Gastrocnemius medialis (tissue), 4 donors: ENCODE measurements around the gene VASP. TPM values are rescaled to one million over a fixed set of nuclear protein-coding genes. Genes with fewer than 3 reads are reported as not detected.

ENCODE experiments used
- ATAC-seq, 2 donors: fragments of 150-250 bp; one replicate each; pipeline ENCODE4 v1.9.1; 2016
- DNase-seq, 2 donors: peaks; one replicate each; pipeline ENCODE4 v3.0.0-alpha.2; 2019
- H3K27ac ChIP-seq, 4 donors: fragments of 200-600 bp; sonication (generic); 1 replicate in 1 of 4; 2 replicates in 3 of 4; pipeline ENCODE4 v1.5.1; 2016 to 2018; ENCODE audit warnings: mild to moderate bottlenecking in 2 of 4, moderate library complexity in 1 of 4
- H3K27me3 ChIP-seq, 3 donors: fragments of 200-600 bp; sonication (generic) in 2 of 3; 1 replicate in 1 of 3; 2 replicates in 2 of 3; pipeline versions ENCODE4 v1.5.1 to v1.6.0; 2016 to 2019; ENCODE audit warnings: mild to moderate bottlenecking in 1 of 3, moderate library complexity in 1 of 3
- H3K36me3 ChIP-seq, 2 donors: fragments of 200-600 bp; sonication (generic) in 1 of 2; one replicate each; pipeline ENCODE4 v1.5.1; 2017 to 2018
- H3K4me1 ChIP-seq, 2 donors: fragments of 200-600 bp; sonication (generic) in 1 of 2; one replicate each; pipeline ENCODE4 v1.5.1; 2016 to 2017; ENCODE audit warnings: mild to moderate bottlenecking in 2 of 2
- H3K4me3 ChIP-seq, 4 donors: fragments of 200-600 bp; sonication (generic) in 3 of 4; 1 replicate in 1 of 4; 2 replicates in 3 of 4; pipeline ENCODE4 v1.5.1; 2016 to 2019; ENCODE audit warnings: mild to moderate bottlenecking in 2 of 4
- H3K9me3 ChIP-seq, 3 donors: fragments of 200-600 bp; sonication (generic) in 2 of 3; 1 replicate in 1 of 3; 2 replicates in 2 of 3; pipeline ENCODE4 v1.5.1; 2016 to 2019
- POLR2A ChIP-seq, 2 donors: fragments of 450-650 bp; IDR thresholded peaks; one replicate each; pipeline ENCODE4 v1.6.1; 2017; ENCODE audit warnings: antibody characterized with exemption in 2 of 2, mild to moderate bottlenecking in 2 of 2, moderate library complexity in 2 of 2
- in situ Hi-C, 4 donors: fragments of 200-750 bp; cut with MboI; loops; one replicate each; pipeline versions ENCODE4 v1.15.0 to v1.8.0; 2017; ENCODE audit warnings: low sequenced_read_pairs in 4 of 4
- intact Hi-C: fragments of 100-400 bp; cut with DNase I; formaldehyde crosslinking; loops from one replicate; pipeline ENCODE4 v1.15.1; 2023; ENCODE audit warnings: low total_unique reads
- total RNA-seq, 4 donors: library from RNA; depleted of rRNA; stranded (reverse); fragments of >200 nt; gene quantifications; one replicate each; pipeline versions ENCODE4 v1.1.0 to v1.2.3, GENCODE V29; 2016
- TF ChIP-seq, protein P1 (sequence below), 5 experiments: fragments of 450-650 bp in 3 of 5; fragments of 200-600 bp in 2 of 5; sonication (generic) in 2 of 5; IDR thresholded peaks in 4 of 5; conservative IDR thresholded peaks in 1 of 5; 1 replicate in 4 of 5; 2 replicates in 1 of 5; pipeline ENCODE4 v1.5.1; 2016 to 2019; ENCODE audit warnings: antibody characterized with exemption in 5 of 5, mild to moderate bottlenecking in 3 of 5, moderate library complexity in 3 of 5

VASP gene
- total RNA-seq, 4 donors from 2014 or later = 10.2 to 18.2 (median 16.4) TPM

DNA sequence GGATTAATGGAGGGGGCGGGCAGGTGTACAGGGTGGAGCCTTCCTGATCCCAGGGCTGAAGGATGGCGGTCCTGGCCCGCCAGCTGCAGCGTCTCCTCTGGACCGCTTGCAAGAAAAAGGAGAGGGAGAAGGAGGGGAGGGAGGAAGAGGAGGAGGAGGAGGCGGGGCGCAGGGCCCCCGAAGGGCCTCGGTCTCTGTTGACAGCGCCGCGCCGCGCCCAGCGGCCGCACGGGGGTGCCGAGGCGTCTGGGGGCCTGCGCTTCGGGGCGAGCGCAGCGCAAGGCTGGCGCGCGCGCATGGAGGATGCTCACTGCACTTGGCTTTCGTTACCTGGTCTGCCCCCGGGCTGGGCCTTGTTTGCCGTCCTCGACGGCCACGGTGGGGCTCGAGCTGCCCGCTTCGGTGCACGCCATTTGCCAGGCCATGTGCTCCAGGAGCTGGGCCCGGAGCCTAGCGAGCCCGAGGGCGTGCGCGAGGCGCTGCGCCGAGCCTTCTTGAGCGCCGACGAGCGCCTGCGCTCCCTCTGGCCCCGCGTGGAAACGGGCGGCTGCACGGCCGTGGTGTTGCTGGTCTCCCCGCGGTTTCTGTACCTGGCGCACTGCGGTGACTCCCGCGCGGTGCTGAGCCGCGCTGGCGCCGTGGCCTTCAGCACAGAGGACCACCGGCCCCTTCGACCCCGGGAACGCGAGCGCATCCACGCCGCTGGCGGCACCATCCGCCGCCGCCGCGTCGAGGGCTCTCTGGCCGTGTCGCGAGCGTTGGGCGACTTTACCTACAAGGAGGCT is 8.7 kb upstream of the VASP start, which contains the start of gene PPM1N:
TSS of gene PPM1N (plus strand) at position 33 of the 785 bp plus-strand sequence. CDS start at position 63, 30 bp downstream.
- Histone ChIP-seq H3K27me3 (peaks cover 4 to 30% (median 9%) of the 10 kb centered on the region in 3 donors), H3K4me3 (peak within 1 kb of the TSS; percentile 14 to 75 (median 42)), H3K36me3 (no peaks in the 10 kb centered on the region), H3K4me1 (peaks cover 21% of the 10 kb centered on the region in 2 donors), H3K27ac (peak within 1 kb of the TSS in 2 of 4 donors; percentile 3 to 35), H3K9me3 (no peaks in the 10 kb centered on the region)
- in situ Hi-C loops = no loop called here
- DNase-seq = no peak
- ATAC-seq = no peak
- TF ChIP-seq, protein P1, sequence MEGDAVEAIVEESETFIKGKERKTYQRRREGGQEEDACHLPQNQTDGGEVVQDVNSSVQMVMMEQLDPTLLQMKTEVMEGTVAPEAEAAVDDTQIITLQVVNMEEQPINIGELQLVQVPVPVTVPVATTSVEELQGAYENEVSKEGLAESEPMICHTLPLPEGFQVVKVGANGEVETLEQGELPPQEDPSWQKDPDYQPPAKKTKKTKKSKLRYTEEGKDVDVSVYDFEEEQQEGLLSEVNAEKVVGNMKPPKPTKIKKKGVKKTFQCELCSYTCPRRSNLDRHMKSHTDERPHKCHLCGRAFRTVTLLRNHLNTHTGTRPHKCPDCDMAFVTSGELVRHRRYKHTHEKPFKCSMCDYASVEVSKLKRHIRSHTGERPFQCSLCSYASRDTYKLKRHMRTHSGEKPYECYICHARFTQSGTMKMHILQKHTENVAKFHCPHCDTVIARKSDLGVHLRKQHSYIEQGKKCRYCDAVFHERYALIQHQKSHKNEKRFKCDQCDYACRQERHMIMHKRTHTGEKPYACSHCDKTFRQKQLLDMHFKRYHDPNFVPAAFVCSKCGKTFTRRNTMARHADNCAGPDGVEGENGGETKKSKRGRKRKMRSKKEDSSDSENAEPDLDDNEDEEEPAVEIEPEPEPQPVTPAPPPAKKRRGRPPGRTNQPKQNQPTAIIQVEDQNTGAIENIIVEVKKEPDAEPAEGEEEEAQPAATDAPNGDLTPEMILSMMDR (IDR thresholded peaks at IDR 0.05 in 4 of 5, conservative IDR thresholded peaks at IDR 0.05 in 1 of 5) = no peak
- no peak for TF ChIP-seq POLR2A (IDR thresholded peaks at IDR 0.05)
- intact Hi-C loops = loop anchor here (5.0 to 10.0 kb wide), 2 partner anchors 174 to 321 kb away; partner anchors contain the start of genes BLOC1S3, CKM and TRAPPC6A

DNA sequence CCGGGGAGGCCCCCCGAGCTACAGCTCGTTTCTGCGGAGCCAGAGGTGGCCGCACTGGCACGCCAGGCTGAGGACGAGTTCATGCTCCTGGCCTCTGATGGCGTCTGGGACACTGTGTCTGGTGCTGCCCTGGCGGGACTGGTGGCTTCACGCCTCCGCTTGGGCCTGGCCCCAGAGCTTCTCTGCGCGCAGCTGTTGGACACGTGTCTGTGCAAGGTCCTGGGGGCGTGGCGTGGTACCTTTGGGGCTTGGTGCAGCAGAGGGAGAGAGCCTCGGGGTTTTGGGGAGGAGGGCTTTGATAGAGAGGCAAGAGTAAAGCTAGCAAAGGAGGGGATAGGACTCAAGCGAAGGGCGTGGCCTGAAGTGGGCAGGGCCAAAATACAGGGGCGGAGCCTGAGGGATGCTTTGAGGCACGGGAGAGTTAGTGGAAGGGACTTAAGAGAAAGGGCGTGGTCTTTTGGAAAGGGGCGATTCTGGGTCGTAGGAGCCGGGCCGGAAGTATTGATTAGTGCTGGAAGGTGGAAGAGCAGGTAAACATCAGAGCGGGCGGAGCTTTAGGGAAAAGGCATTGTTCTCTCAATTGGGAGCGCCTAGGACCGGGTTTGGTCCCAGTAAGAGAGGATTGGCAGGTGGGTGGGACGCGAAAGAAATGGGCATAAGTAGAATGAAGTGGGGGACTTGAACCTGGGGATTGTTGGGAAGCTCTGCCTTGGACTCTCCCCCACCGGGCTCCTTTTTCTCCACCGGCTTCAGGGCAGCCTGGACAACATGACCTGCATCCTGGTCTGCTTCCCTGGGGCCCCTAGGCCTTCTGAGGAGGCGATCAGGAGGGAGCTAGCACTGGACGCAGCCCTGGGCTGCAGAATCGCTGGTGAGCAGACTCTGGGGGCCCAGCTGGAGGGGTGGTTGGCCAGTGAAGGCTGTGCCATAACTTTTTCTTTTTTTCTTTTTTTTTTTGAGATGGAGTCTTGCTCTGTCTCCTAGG is 7.8 kb upstream of the VASP start:
- H3K36me3 ChIP-seq = no peaks in the 10 kb centered on the region
- peak overlapping the region; percentile 6 to 36 (median 22) for H3K4me3 ChIP-seq
- H3K9me3 ChIP-seq = no peaks in the 10 kb centered on the region
- DNase-seq (peak in 1 of 2 donors; percentile 60), ATAC-seq (peak; percentile 20 to 25)
- intact Hi-C loops = loop anchor here (5.0 to 10.0 kb wide), 2 partner anchors 175 to 322 kb away; partner anchors contain the start of genes BLOC1S3, CKM and TRAPPC6A
- H3K27me3 ChIP-seq = peaks cover 4 to 30% (median 9%) of the 10 kb centered on the region in 3 donors
- TF ChIP-seq, protein P1 (IDR thresholded peaks at IDR 0.05 in 4 of 5, conservative IDR thresholded peaks at IDR 0.05 in 1 of 5) = no peak
- no peak for TF ChIP-seq POLR2A (IDR thresholded peaks at IDR 0.05)
- no peak overlapping the region for H3K27ac ChIP-seq
- peaks cover 16 to 21% of the 10 kb centered on the region in 2 donors for H3K4me1 ChIP-seq
- in situ Hi-C loops = no loop called here

DNA sequence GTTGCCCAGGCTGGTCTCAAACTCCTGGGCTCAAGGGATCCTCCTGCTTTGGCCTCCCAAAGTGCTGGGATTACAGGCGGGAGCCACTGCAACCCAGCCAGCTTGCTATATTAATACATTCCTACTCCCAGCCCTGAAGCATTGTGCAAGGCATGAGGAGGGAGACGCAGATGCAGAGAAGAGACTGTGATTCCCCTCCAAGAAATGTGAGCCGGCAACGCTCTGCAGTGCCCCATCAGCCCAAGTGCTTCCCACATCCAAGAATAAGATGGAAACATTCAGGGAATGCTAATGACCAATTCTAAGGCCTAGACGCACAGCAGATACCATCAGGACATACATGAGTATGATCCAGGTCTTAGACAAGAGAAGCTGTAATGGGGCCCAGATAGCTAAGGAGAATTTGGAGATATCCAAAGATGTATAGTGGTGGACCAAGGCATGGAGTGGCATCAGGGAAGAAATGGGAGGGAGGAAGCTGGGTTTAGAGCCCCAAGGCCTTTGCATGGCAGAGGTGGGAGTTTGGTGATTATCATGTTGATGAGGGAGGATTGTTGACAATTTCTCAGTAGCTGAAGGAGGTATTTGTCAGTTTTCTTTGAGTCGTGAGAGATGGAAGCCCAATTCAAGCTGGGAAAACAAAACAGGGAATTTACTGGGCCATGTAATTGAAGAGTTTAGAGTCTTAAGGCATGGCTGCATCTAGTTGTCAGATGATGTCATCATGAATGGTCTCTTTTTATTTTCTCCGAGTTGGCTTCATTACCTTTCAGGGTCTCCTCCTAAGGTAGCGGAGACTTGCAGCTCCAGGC is 6.2 kb upstream of the VASP start:
- H3K4me1 ChIP-seq = peaks cover 16 to 22% of the 10 kb centered on the region in 2 donors
- H3K4me3 ChIP-seq = no peak overlapping the region
- intact Hi-C loops (no loop called here), in situ Hi-C loops (no loop called here)
- H3K27me3 ChIP-seq = peaks cover 4 to 30% (median 9%) of the 10 kb centered on the region in 3 donors
- ATAC-seq = no peak
- H3K27ac ChIP-seq = no peak overlapping the region
- no peak for DNase-seq
- H3K36me3 ChIP-seq = no peaks in the 10 kb centered on the region
- no peak for TF ChIP-seq POLR2A (IDR thresholded peaks at IDR 0.05)
- TF ChIP-seq, protein P1 (IDR thresholded peaks at IDR 0.05 in 4 of 5, conservative IDR thresholded peaks at IDR 0.05 in 1 of 5) = no peak
- H3K9me3 ChIP-seq = no peaks in the 10 kb centered on the region

DNA sequence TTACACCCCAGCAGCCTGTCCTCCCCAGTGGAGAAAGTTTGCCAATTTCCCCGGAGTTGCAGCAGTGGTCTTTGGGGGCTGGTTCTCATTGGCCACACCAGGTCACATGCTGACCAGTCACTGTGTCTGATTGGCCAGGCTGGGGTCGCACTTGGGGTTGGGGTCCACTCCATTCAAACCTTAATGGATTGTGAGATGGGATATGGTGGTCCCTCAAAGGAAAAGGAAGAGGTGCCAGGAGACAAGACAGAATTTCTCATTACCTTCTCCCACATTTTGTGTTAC is 5.6 kb upstream of the VASP start:
- intact Hi-C loops (no loop called here), in situ Hi-C loops (no loop called here)
- peaks cover 16 to 18% of the 10 kb centered on the region in 2 donors for H3K4me1 ChIP-seq

More for the DNA sequence above, 5.6 kb upstream of the VASP start:
- Histone ChIP-seq H3K9me3 (no peaks in the 10 kb centered on the region), H3K27ac (no peak overlapping the region), H3K36me3 (no peaks in the 10 kb centered on the region), H3K27me3 (peaks cover 4 to 30% (median 9%) of the 10 kb centered on the region in 3 donors), H3K4me3 (no peak overlapping the region)
- DNase-seq = no peak
- TF ChIP-seq POLR2A (IDR thresholded peaks at IDR 0.05) = no peak
- TF ChIP-seq, protein P1 (IDR thresholded peaks at IDR 0.05 in 4 of 5, conservative IDR thresholded peaks at IDR 0.05 in 1 of 5) = no peak
- no peak for ATAC-seq
